NCI-H510A (cell line): Measurements from ENCODE around the gene WSCD1.

ENCODE experiments used
- DNase-seq: peaks from one replicate; lab custom pipeline; 2025; lab: John Stamatoyannopoulos, UW

WSCD1 gene

GRCh38 chr17:6085812-6086211 is 15.6 kb downstream of the WSCD1 start:
- no peak for DNase-seq

- no peak for DNase-seq
Measured at GRCh38 chr17:6086603-6087400, 16.6 kb downstream of the WSCD1 start.

GRCh38 chr17:6088141-6088540 is 18.0 kb downstream of the WSCD1 start:
- no peak for DNase-seq

- DNase-seq = no peak
Measured at GRCh38 chr17:6090253-6090652, 20.1 kb downstream of the WSCD1 start.

GRCh38 chr17:6092182-6092902 is 22.2 kb downstream of the WSCD1 start:
- DNase-seq = no peak

GRCh38 chr17:6092903-6093468 is 22.8 kb downstream of the WSCD1 start:
- no peak for DNase-seq

- no peak for DNase-seq
Measured at GRCh38 chr17:6094453-6094852, 24.3 kb downstream of the WSCD1 start.

- DNase-seq = no peak
Measured at GRCh38 chr17:6094926-6095325, 24.7 kb downstream of the WSCD1 start.

GRCh38 chr17:6095501-6095900 is 25.3 kb downstream of the WSCD1 start:
- no peak for DNase-seq

GRCh38 chr17:6096201-6097004 is 26.2 kb downstream of the WSCD1 start:
- DNase-seq = no peak

- no peak for DNase-seq
Measured at GRCh38 chr17:6097005-6097279, 26.8 kb downstream of the WSCD1 start.

- no peak for DNase-seq
Measured at GRCh38 chr17:6098050-6098822, 28.1 kb downstream of the WSCD1 start.

GRCh38 chr17:6098823-6099180 is 28.6 kb downstream of the WSCD1 start:
- DNase-seq = no peak

GRCh38 chr17:6099492-6099891 is 29.3 kb downstream of the WSCD1 start:
- no peak for DNase-seq

- no peak for DNase-seq
Measured at GRCh38 chr17:6100146-6100545, 30.0 kb downstream of the WSCD1 start.

GRCh38 chr17:6100891-6101500 is 30.8 kb downstream of the WSCD1 start:
- no peak for DNase-seq

GRCh38 chr17:6101706-6102105 is 31.5 kb downstream of the WSCD1 start:
- no peak for DNase-seq

GRCh38 chr17:6102615-6103014 is 32.4 kb downstream of the WSCD1 start:
- no peak for DNase-seq

- DNase-seq = no peak
Measured at GRCh38 chr17:6104956-6105648, 34.9 kb downstream of the WSCD1 start.

- DNase-seq = no peak
Measured at GRCh38 chr17:6105649-6106007, 35.4 kb downstream of the WSCD1 start.

- DNase-seq = no peak
Measured at GRCh38 chr17:6106212-6106611, 36.0 kb downstream of the WSCD1 start.
